ENCODE data around the gene LYRM9. TPM values are rescaled to one million over a fixed set of nuclear protein-coding genes. Genes with fewer than 3 reads are reported as not detected.

The LYRM9 gene
- total and polyA plus RNA-seq, 2 of the 8 experiments (the other 6 are each of a cell fraction or from before 2014, with no cell fraction given): 4.3 to 5.2 TPM

GRCh38 chr17:27846042-27846655 is 47.0 kb downstream of the LYRM9 start:
- Histone ChIP-seq H4K5ac (ENCODE audit: insufficient read length, low read depth, low read length) (no peak overlapping the region), H3K79me1 (ENCODE audit: low read depth, low read length) (no peaks in the 10 kb centered on the region; the same call in 1 of the 2 replicates), H3K9ac (replicated peaks in 1 of 4; ENCODE audit: extremely low read depth in 1 of 4, low read depth in 3 of 4, low read length in 3 of 4) (no peak overlapping the region), H3K4me3 (ENCODE audit: extremely low read depth in 1 of 4, insufficient read depth in 2 of 4, low read depth in 3 of 4, low read length in 4 of 4) (no peak overlapping the region), H3K27ac (ENCODE audit: low read depth, low read length) (no peak overlapping the region), H3K18ac (ENCODE audit: extremely low read depth, low read length) (no peak overlapping the region), H4K91ac (replicated peaks; ENCODE audit: insufficient read length, low read length) (no peak overlapping the region), H4K20me1 (replicated peaks in 1 of 2; ENCODE audit: control insufficient read depth in 1 of 2, insufficient read depth in 2 of 2, low read length in 2 of 2) (no peaks in the 10 kb centered on the region), H2AFZ (ENCODE audit: low read length) (no peak overlapping the region), H2AK5ac (ENCODE audit: low read depth, low read length) (no peak overlapping the region), H2BK120ac (replicated peaks; ENCODE audit: low read depth, low read length) (no peak overlapping the region), H4K8ac (ENCODE audit: extremely low read depth, insufficient read depth, low read length) (no peak overlapping the region), H3K4ac (replicated peaks; ENCODE audit: insufficient read length, low read depth, low read length) (no peak overlapping the region), H3K4me1 (replicated peaks in 1 of 4; ENCODE audit: control insufficient read depth in 3 of 4, insufficient read depth in 4 of 4, low read length in 3 of 4) (peaks cover 0 to 8% (median 0%) of the 10 kb centered on the region in 4 experiments; a peak in 2 of 7 replicates), H3K14ac (ENCODE audit: insufficient read length) (no peak overlapping the region), H2BK5ac (ENCODE audit: low read depth, low read length) (no peak overlapping the region), H3K23ac (ENCODE audit: insufficient read length) (no peak overlapping the region), H2BK15ac (ENCODE audit: low read length) (no peak overlapping the region), H3K56ac (replicated peaks; ENCODE audit: insufficient read length, low read depth, low read length) (no peak overlapping the region), H2BK12ac (ENCODE audit: low read depth, low read length) (no peak overlapping the region), H3K23me2 (ENCODE audit: low read depth, low read length) (no peaks in the 10 kb centered on the region), H3K4me2 (ENCODE audit: insufficient read depth in 1 of 2, low read depth in 2 of 2, low read length in 2 of 2) (no peak overlapping the region), H3K9me3 (ENCODE audit: insufficient read depth in 2 of 2, low read depth in 1 of 2, low read length in 1 of 2) (no peaks in the 10 kb centered on the region), H3K36me3 (ENCODE audit: control insufficient read depth in 2 of 4, insufficient read depth in 4 of 4, low read length in 3 of 4) (no peaks in the 10 kb centered on the region), H2BK20ac (ENCODE audit: low read length) (no peak overlapping the region), H3K79me2 (ENCODE audit: control insufficient read depth in 1 of 2, insufficient read depth in 2 of 2, low read length in 2 of 2) (no peaks in the 10 kb centered on the region), H3K27me3 (replicated peaks in 1 of 4; ENCODE audit: control insufficient read depth in 3 of 4, extremely low read depth in 1 of 4, insufficient read depth in 3 of 4, low read length in 3 of 4) (no peaks in the 10 kb centered on the region; a peak in 1 of 7 replicates)
- DNase-seq (ENCODE audit: low read depth in 1 of 2, low spot score in 2 of 2) (no peak), FAIRE-seq (no peak)
- ChIA-PET CTCF (ENCODE audit: partially characterized antibody) (no interaction called here), POLR2A (ENCODE audit: partially characterized antibody) (no interaction called here)
- WGBS, 2 experiments (ENCODE audit: extremely low coverage in 1 of 2, insufficient coverage in 1 of 2, insufficient read length in 1 of 2, insufficient replicate concordance in 2 of 2, low coverage in 1 of 2, low lambda C conversion rate in 2 of 2, missing lambda C conversion rate in 1 of 2): 92% methylated on average over 21 of the region's 23 CpGs; no CpG with 5 or more reads in 1 of the 2 experiments
- no peak for TF ChIP-seq PHF8 (conservative IDR thresholded peaks at IDR 0.05; ENCODE audit: low read depth, low read length)
- TF ChIP-seq POU5F1 (IDR thresholded peaks at IDR 0.05; ENCODE audit: low read depth, low read length): no peak
- no peak for TF ChIP-seq CHD2 (IDR thresholded peaks at IDR 0.05; ENCODE audit: low read length)
- no peak for TF ChIP-seq JUN (IDR thresholded peaks at IDR 0.05; ENCODE audit: low read depth, low read length)
- no peak for TF ChIP-seq EGR1 (IDR thresholded peaks at IDR 0.05; ENCODE audit: borderline replicate concordance, low read depth, low read length)
- TF ChIP-seq SAP30 (IDR thresholded peaks at IDR 0.05; ENCODE audit: insufficient read depth, insufficient replicate concordance, low read length): no peak
- no peak for TF ChIP-seq YY1 (IDR thresholded peaks at IDR 0.05; ENCODE audit: low read depth, low read length)
- no peak for TF ChIP-seq TCF12 (IDR thresholded peaks at IDR 0.05; ENCODE audit: low read depth, low read length)
- TF ChIP-seq ATF2 (IDR thresholded peaks at IDR 0.05; ENCODE audit: low read length): no peak
- no peak for TF ChIP-seq CBX5 (IDR thresholded peaks at IDR 0.05; ENCODE audit: low read depth, low read length)
- no peak for TF ChIP-seq KDM4A (IDR thresholded peaks at IDR 0.05; ENCODE audit: low read depth, low read length, severe bottlenecking)

Data from H1 (cell line).